GM12864 (cell line): ENCODE data around the gene PHRF1.

Experiments used
- DNase-seq: peaks from one replicate; pipeline ENCODE4 v3.0.0-alpha.2; 2011; ENCODE audit warnings: low read depth
- H3K4me3 ChIP-seq: 2 replicates; pipeline ENCODE4 v1.5.1; 2011; ENCODE audit warnings: mild to moderate bottlenecking, low read depth, low read length, control low read depth
- CTCF ChIP-seq: IDR thresholded peaks from 2 replicates; pipeline ENCODE4 v1.5.1; 2011; ENCODE audit warnings: low read depth, mild to moderate bottlenecking, moderate library complexity, low read length, control low read depth, inconsistent platforms; ENCODE audit errors: missing control alignments

The PHRF1 gene

GRCh38 chr11:560305-561147, 15.7 kb upstream of the PHRF1 start, which contains the start of the genes LMNTD2 and RASSF7:
TSS of gene LMNTD2 (minus strand) at chr11:560738. CDS start at chr11:560716, 22 bp downstream.
TSS of gene RASSF7 (plus strand) at chr11:560970. CDS start at chr11:561769, 799 bp downstream.
- peak; percentile 53 for DNase-seq
- H3K4me3 ChIP-seq = peak within 1 kb of the TSS; percentile 77
- TF ChIP-seq CTCF = no peak

- peak overlapping the region; percentile 74 for H3K4me3 ChIP-seq
- TF ChIP-seq CTCF = no peak
- DNase-seq = no peak
Observed at GRCh38 chr11:561148-562003, 14.9 kb upstream of the PHRF1 start.

DNA sequence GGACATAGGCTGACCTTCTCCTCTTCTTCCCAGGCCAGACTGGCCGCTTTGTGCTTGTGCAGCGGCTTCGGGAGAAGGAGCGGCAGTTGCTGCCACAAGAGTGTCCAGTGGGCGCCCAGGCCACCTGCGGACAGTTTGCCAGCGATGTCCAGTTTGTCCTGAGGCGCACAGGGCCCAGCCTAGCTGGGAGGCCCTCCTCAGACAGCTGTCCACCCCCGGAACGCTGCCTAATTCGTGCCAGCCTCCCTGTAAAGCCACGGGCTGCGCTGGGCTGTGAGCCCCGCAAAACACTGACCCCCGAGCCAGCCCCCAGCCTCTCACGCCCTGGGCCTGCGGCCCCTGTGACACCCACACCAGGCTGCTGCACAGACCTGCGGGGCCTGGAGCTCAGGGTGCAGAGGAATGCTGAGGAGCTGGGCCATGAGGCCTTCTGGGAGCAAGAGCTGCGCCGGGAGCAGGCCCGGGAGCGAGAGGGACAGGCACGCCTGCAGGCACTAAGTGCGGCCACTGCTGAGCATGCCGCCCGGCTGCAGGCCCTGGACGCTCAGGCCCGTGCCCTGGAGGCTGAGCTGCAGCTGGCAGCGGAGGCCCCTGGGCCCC, 14.1 kb upstream of the PHRF1 start:
- peak overlapping the region; percentile 74 for H3K4me3 ChIP-seq
- TF ChIP-seq CTCF = no peak
- no peak for DNase-seq

- no peak overlapping the region for H3K4me3 ChIP-seq
- no peak for DNase-seq
- TF ChIP-seq CTCF = no peak
Observed at GRCh38 chr11:563066-563811, 13.0 kb upstream of the PHRF1 start.

DNA sequence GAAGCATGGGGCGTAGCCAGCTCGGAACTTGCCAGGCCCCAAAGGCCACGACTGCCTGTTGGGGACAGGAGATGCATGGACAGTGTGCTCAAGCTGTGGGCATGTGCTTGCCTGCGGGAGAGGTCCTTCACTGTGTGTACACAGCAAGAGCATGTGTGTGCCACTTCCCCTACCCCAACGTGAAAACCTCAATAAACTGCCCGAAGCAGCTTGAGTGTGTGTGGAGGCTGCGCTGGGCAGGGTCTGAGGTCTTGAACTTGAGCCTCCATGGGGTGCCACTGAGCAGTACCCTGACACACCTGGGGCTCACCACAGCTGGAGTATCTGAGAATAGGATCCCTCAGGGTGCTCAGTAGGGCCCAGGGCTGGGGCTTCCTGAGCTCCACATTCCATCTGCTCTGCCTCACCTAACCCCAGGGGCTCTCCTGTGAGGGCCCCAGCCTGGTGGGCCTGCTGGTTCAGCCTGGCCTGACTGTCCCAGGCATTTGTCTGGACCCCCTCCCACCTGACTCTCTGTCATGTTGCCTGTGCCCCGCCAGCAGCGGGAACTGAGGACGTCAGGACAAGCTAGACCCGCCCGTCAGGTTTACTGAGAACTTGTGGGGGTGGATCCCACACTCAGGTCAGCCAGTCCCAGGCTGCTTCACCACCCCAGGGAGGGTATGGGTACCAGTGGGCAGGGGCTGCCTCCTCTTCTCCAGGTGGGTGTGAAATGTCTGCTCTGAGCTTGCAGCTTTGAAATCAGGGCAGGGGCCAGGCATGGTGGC, 12.3 kb upstream of the PHRF1 start:
- TF ChIP-seq CTCF = no peak
- DNase-seq = no peak
- H3K4me3 ChIP-seq = no peak overlapping the region
